ENCODE results near the gene SHFL. TPM values are rescaled to one million over a fixed set of nuclear protein-coding genes. Genes with fewer than 3 reads are reported as not detected.
A peak's percentile ranks its signal among the peaks of the same experiment; 100 is the strongest.

The SHFL gene
- polyA plus RNA-seq (2013, experiment 1 of 2), result 41.6 TPM
- polyA plus RNA-seq (2013, experiment 2 of 2), result 41.6 TPM

- peak; percentile 71 for DNase-seq
- peak within 1 kb of the TSS; percentile 62 to 83 for H3K14ac ChIP-seq (ENCODE audit: low read length in 2 of 2)
- H2BK120ac ChIP-seq (ENCODE audit: low read depth, low read length), result peak within 1 kb of the TSS; percentile 54
- peaks cover 17 to 20% of the 10 kb centered on the region in 2 experiments for H3K36me3 ChIP-seq (ENCODE audit: control insufficient read depth in 1 of 2, insufficient read depth in 2 of 2, low read depth in 1 of 2, low read length in 2 of 2)
- H3K18ac ChIP-seq (ENCODE audit: low read depth in 1 of 2, low read length in 2 of 2), result peak within 1 kb of the TSS; percentile 89 to 98
- H3K79me1 ChIP-seq (replicated peaks; ENCODE audit: low read length, poor library complexity, severe bottlenecking), result peaks cover 4% of the 10 kb centered on the region
- H2BK5ac ChIP-seq (ENCODE audit: low read depth, low read length, poor library complexity, severe bottlenecking), result no peak within 1 kb of the TSS
- H3K27ac ChIP-seq (ENCODE audit: low read length, poor library complexity, severe bottlenecking), result no peak within 1 kb of the TSS
- WGBS, result 8% methylated on average over 28 of the region's 81 CpGs
- H2BK12ac ChIP-seq (ENCODE audit: low read length in 2 of 2), result peak within 1 kb of the TSS in 1 of 2 experiments; percentile 47
- H2AK5ac ChIP-seq (ENCODE audit: low read length, severe bottlenecking), result peak within 1 kb of the TSS; percentile 7
- H3K4ac ChIP-seq (ENCODE audit: low read depth in 1 of 2, low read length in 2 of 2), result peak within 1 kb of the TSS; percentile 82 to 89
- peak within 1 kb of the TSS; percentile 72 for H3K4me2 ChIP-seq (ENCODE audit: low read length, poor library complexity, severe bottlenecking)
- peak within 1 kb of the TSS in 1 of 2 experiments; percentile 86 for H3K23ac ChIP-seq (ENCODE audit: low read length in 2 of 2)
- H3K9ac ChIP-seq (ENCODE audit: low read length), result peak within 1 kb of the TSS; percentile 95
- H3K4me3 ChIP-seq (ENCODE audit: insufficient read depth in 1 of 2, low read depth in 1 of 2, low read length in 2 of 2), result peak within 1 kb of the TSS; percentile 93 to 95
- peaks cover 9% of the 10 kb centered on the region for H3K4me1 ChIP-seq (ENCODE audit: control insufficient read depth, insufficient read depth, low read depth, low read length)
- peak within 1 kb of the TSS; percentile 60 for H2BK15ac ChIP-seq (ENCODE audit: low read depth, poor library complexity, severe bottlenecking)
- peak within 1 kb of the TSS; percentile 78 for H4K91ac ChIP-seq (ENCODE audit: low read length)
- H2AFZ ChIP-seq (ENCODE audit: low read depth, low read length), result peak within 1 kb of the TSS; percentile 93
- peak within 1 kb of the TSS; percentile 71 for H4K8ac ChIP-seq (ENCODE audit: low read length)
- H3K9me3 ChIP-seq (ENCODE audit: control insufficient read depth, low read length), result no peaks in the 10 kb centered on the region
- H3K27me3 ChIP-seq (ENCODE audit: control insufficient read depth in 1 of 2, insufficient read depth in 1 of 2, low read length in 2 of 2), result no peaks in the 10 kb centered on the region
Measured at GRCh38 chr19:10085641-10086590, at the start of gene SHFL. SHFL (plus strand) TSS chr19:10086317; CDS start chr19:10086428, 111 bp downstream.

GRCh38 chr19:10036601-10037071 is 49.5 kb upstream of the SHFL start:
- Histone ChIP-seq H4K91ac (ENCODE audit: low read length) (no peak overlapping the region), H4K8ac (ENCODE audit: low read length) (no peak overlapping the region), H2BK15ac (ENCODE audit: low read depth, poor library complexity, severe bottlenecking) (no peak overlapping the region), H3K23ac (ENCODE audit: low read length in 2 of 2) (no peak overlapping the region), H2AK5ac (ENCODE audit: low read length, severe bottlenecking) (no peak overlapping the region), H3K27me3 (ENCODE audit: control insufficient read depth in 1 of 2, insufficient read depth in 1 of 2, low read length in 2 of 2) (peaks cover 37 to 67% of the 10 kb centered on the region in 2 experiments), H2BK120ac (ENCODE audit: low read depth, low read length) (no peak overlapping the region), H2AFZ (ENCODE audit: low read depth, low read length) (no peak overlapping the region), H3K4me1 (ENCODE audit: control insufficient read depth, insufficient read depth, low read depth, low read length) (no peaks in the 10 kb centered on the region), H3K27ac (ENCODE audit: low read length, poor library complexity, severe bottlenecking) (no peak overlapping the region), H3K4me2 (ENCODE audit: low read length, poor library complexity, severe bottlenecking) (no peak overlapping the region), H3K18ac (ENCODE audit: low read depth in 1 of 2, low read length in 2 of 2) (no peak overlapping the region), H3K4ac (ENCODE audit: low read depth in 1 of 2, low read length in 2 of 2) (no peak overlapping the region), H3K9ac (ENCODE audit: low read length) (no peak overlapping the region), H2BK5ac (ENCODE audit: low read depth, low read length, poor library complexity, severe bottlenecking) (no peak overlapping the region), H3K4me3 (ENCODE audit: insufficient read depth in 1 of 2, low read depth in 1 of 2, low read length in 2 of 2) (no peak overlapping the region), H3K9me3 (ENCODE audit: control insufficient read depth, low read length) (peaks cover 15% of the 10 kb centered on the region), H3K14ac (ENCODE audit: low read length in 2 of 2) (no peak overlapping the region), H3K79me1 (replicated peaks; ENCODE audit: low read length, poor library complexity, severe bottlenecking) (no peaks in the 10 kb centered on the region), H2BK12ac (ENCODE audit: low read length in 2 of 2) (no peak overlapping the region), H3K36me3 (ENCODE audit: control insufficient read depth in 1 of 2, insufficient read depth in 2 of 2, low read depth in 1 of 2, low read length in 2 of 2) (no peaks in the 10 kb centered on the region)
- no peak for DNase-seq
- 85% methylated on average over 5 of the region's 5 CpGs for WGBS

DNA sequence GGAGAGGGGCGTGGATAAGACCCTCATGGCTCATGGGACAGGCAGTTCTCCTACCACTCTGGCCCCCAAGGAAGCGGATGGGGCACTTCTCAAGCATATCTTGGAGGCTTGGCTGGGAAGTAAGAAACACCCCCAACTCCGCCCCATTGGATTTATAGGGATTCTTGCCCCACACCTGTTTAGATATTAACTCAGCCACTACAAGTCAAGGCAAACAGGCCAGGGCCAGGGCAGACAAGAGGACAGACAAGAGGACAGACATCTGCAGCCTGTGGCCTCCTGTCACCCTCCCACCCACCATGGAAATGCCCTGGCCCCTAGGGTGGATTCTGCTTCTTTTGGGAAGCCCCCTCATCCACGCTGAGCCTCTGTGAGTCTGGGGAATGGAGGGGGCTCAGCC is 48.8 kb upstream of the SHFL start:
- no peak overlapping the region for H3K23ac ChIP-seq (ENCODE audit: low read length in 2 of 2)
- no peak overlapping the region for H2BK12ac ChIP-seq (ENCODE audit: low read length in 2 of 2)
- no peak overlapping the region for H2BK15ac ChIP-seq (ENCODE audit: low read depth, poor library complexity, severe bottlenecking)
- H3K27me3 ChIP-seq (ENCODE audit: control insufficient read depth in 1 of 2, insufficient read depth in 1 of 2, low read length in 2 of 2), result peaks cover 33 to 62% of the 10 kb centered on the region in 2 experiments
- DNase-seq, result no peak
- H2AK5ac ChIP-seq (ENCODE audit: low read length, severe bottlenecking), result no peak overlapping the region
- no peaks in the 10 kb centered on the region for H3K4me1 ChIP-seq (ENCODE audit: control insufficient read depth, insufficient read depth, low read depth, low read length)
- H3K36me3 ChIP-seq (ENCODE audit: control insufficient read depth in 1 of 2, insufficient read depth in 2 of 2, low read depth in 1 of 2, low read length in 2 of 2), result no peaks in the 10 kb centered on the region
- H3K14ac ChIP-seq (ENCODE audit: low read length in 2 of 2), result no peak overlapping the region
- WGBS, result 57% methylated on average over 4 of the region's 4 CpGs
- no peak overlapping the region for H3K9ac ChIP-seq (ENCODE audit: low read length)
- H2BK120ac ChIP-seq (ENCODE audit: low read depth, low read length), result no peak overlapping the region
- no peak overlapping the region for H3K18ac ChIP-seq (ENCODE audit: low read depth in 1 of 2, low read length in 2 of 2)
- no peak overlapping the region for H4K8ac ChIP-seq (ENCODE audit: low read length)
- H3K79me1 ChIP-seq (replicated peaks; ENCODE audit: low read length, poor library complexity, severe bottlenecking), result no peaks in the 10 kb centered on the region
- no peak overlapping the region for H2AFZ ChIP-seq (ENCODE audit: low read depth, low read length)
- H3K4me3 ChIP-seq (ENCODE audit: insufficient read depth in 1 of 2, low read depth in 1 of 2, low read length in 2 of 2), result no peak overlapping the region
- no peak overlapping the region for H4K91ac ChIP-seq (ENCODE audit: low read length)
- H3K9me3 ChIP-seq (ENCODE audit: control insufficient read depth, low read length), result peaks cover 22% of the 10 kb centered on the region
- no peak overlapping the region for H3K27ac ChIP-seq (ENCODE audit: low read length, poor library complexity, severe bottlenecking)
- H3K4me2 ChIP-seq (ENCODE audit: low read length, poor library complexity, severe bottlenecking), result no peak overlapping the region
- no peak overlapping the region for H2BK5ac ChIP-seq (ENCODE audit: low read depth, low read length, poor library complexity, severe bottlenecking)
- no peak overlapping the region for H3K4ac ChIP-seq (ENCODE audit: low read depth in 1 of 2, low read length in 2 of 2)

DNA sequence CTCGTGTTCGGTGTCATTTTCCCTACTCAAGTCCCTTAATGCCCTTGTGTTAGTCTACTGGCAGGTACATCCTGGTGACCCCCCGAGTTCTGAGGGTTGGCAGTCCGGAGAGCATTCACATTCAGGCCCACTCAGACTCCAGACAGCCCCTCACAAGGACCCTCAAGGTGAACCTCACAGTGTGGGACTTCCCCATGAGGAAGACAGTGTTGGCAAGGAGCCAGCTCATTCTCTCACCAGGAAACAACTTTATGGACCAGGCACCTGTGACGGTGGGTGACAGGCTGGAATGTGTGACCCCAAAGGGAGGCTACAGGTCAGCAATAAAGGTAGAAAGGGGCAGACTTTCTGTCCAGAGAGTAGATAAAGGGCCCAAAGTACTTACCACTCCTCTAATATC is 48.3 kb upstream of the SHFL start:
- Histone ChIP-seq H3K4me3 (ENCODE audit: insufficient read depth in 1 of 2, low read depth in 1 of 2, low read length in 2 of 2) (no peak overlapping the region), H3K27me3 (ENCODE audit: control insufficient read depth in 1 of 2, insufficient read depth in 1 of 2, low read length in 2 of 2) (peaks cover 28 to 58% of the 10 kb centered on the region in 2 experiments), H3K18ac (ENCODE audit: low read depth in 1 of 2, low read length in 2 of 2) (no peak overlapping the region), H2BK15ac (ENCODE audit: low read depth, poor library complexity, severe bottlenecking) (no peak overlapping the region), H2BK120ac (ENCODE audit: low read depth, low read length) (no peak overlapping the region), H3K14ac (ENCODE audit: low read length in 2 of 2) (no peak overlapping the region), H3K9me3 (ENCODE audit: control insufficient read depth, low read length) (peaks cover 26% of the 10 kb centered on the region), H2AFZ (ENCODE audit: low read depth, low read length) (no peak overlapping the region), H3K4ac (ENCODE audit: low read depth in 1 of 2, low read length in 2 of 2) (no peak overlapping the region), H2BK5ac (ENCODE audit: low read depth, low read length, poor library complexity, severe bottlenecking) (no peak overlapping the region), H2BK12ac (ENCODE audit: low read length in 2 of 2) (no peak overlapping the region), H3K9ac (ENCODE audit: low read length) (no peak overlapping the region), H3K79me1 (replicated peaks; ENCODE audit: low read length, poor library complexity, severe bottlenecking) (no peaks in the 10 kb centered on the region), H2AK5ac (ENCODE audit: low read length, severe bottlenecking) (no peak overlapping the region), H3K4me2 (ENCODE audit: low read length, poor library complexity, severe bottlenecking) (no peak overlapping the region), H3K23ac (ENCODE audit: low read length in 2 of 2) (no peak overlapping the region), H4K8ac (ENCODE audit: low read length) (no peak overlapping the region), H4K91ac (ENCODE audit: low read length) (no peak overlapping the region), H3K36me3 (ENCODE audit: control insufficient read depth in 1 of 2, insufficient read depth in 2 of 2, low read depth in 1 of 2, low read length in 2 of 2) (no peaks in the 10 kb centered on the region), H3K27ac (ENCODE audit: low read length, poor library complexity, severe bottlenecking) (no peak overlapping the region), H3K4me1 (ENCODE audit: control insufficient read depth, insufficient read depth, low read depth, low read length) (no peaks in the 10 kb centered on the region)
- 56% methylated on average over 4 of the region's 5 CpGs for WGBS
- DNase-seq, result no peak
